Esophagus muscularis mucosa (tissue), 4 donors: ENCODE results near the gene B9D2. TPM values are rescaled to one million over a fixed set of nuclear protein-coding genes. Genes with fewer than 3 reads are reported as not detected.
A peak's percentile ranks its signal among the peaks of the same experiment; 100 is the strongest.

Experiments used
- DNase-seq: peaks from one replicate; pipeline ENCODE4 v3.0.0-alpha.2; 2017; ENCODE audit errors: extremely low spot score
- H3K27ac ChIP-seq, 4 donors: fragments of 200-600 bp; sonication (generic); replicated peaks in 1 of 4; 1 replicate in 3 of 4; 2 replicates in 1 of 4; pipeline ENCODE4 v1.5.1; 2016 to 2019; ENCODE audit warnings: mild to moderate bottlenecking in 1 of 4
- H3K27me3 ChIP-seq, 4 donors: fragments of 200-600 bp; sonication (generic); one replicate each; pipeline versions ENCODE4 v1.5.1 to v1.6.0; 2016 to 2019
- H3K36me3 ChIP-seq, 4 donors: fragments of 200-600 bp; sonication (generic); one replicate each; pipeline ENCODE4 v1.5.1; 2016 to 2019
- H3K4me1 ChIP-seq, 4 donors: fragments of 200-600 bp; sonication (generic); one replicate each; pipeline ENCODE4 v1.5.1; 2016 to 2019
- H3K4me3 ChIP-seq, 4 donors: fragments of 200-600 bp; sonication (generic); 1 replicate in 2 of 4; 2 replicates in 2 of 4; pipeline ENCODE4 v1.5.1; 2016 to 2019; ENCODE audit warnings: mild to moderate bottlenecking in 4 of 4, moderate library complexity in 1 of 4
- H3K9me3 ChIP-seq, 4 donors: fragments of 200-600 bp; sonication (generic); 1 replicate in 3 of 4; 2 replicates in 1 of 4; pipeline ENCODE4 v1.5.1; 2016 to 2019
- EP300 ChIP-seq: sonication (generic); formaldehyde crosslinking; IDR thresholded peaks from one replicate; pipeline ENCODE4 v1.6.1; 2017; ENCODE audit warnings: antibody characterized with exemption
- POLR2A ChIP-seq: fragments of 450-650 bp; IDR thresholded peaks from one replicate; pipeline ENCODE4 v1.6.1; 2017; ENCODE audit warnings: antibody characterized with exemption, moderate library complexity, mild to moderate bottlenecking, low read depth
- POLR2AphosphoS5 ChIP-seq, 2 donors: sonication (generic); formaldehyde crosslinking; IDR thresholded peaks; one replicate each; pipeline ENCODE4 v1.6.1; 2017; ENCODE audit warnings: antibody characterized with exemption in 2 of 2
- WGBS: methylation state at CpG from one replicate; pipeline ENCODE4 v1.1.5; 2018; 5-methylcytosine and 5-hydroxymethylcytosine counted together
- intact Hi-C: fragments of 100-400 bp; cut with DNase I; formaldehyde crosslinking; loops from one replicate; pipeline ENCODE4 v1.15.1; 2023
- total RNA-seq, 4 donors: library from RNA; depleted of rRNA; stranded (reverse); fragments of >200 nt; gene quantifications; one replicate each; pipeline versions ENCODE4 v1.1.0 to v1.2.1, GENCODE V29; 2016
- TF ChIP-seq, protein P1 (sequence below), 3 experiments: fragments of 200-600 bp in 2 of 3; fragments of 450-650 bp in 1 of 3; sonication (generic) in 2 of 3; IDR thresholded peaks; one replicate each; pipeline ENCODE4 v1.5.1; 2017 to 2019; ENCODE audit warnings: antibody characterized with exemption in 3 of 3, mild to moderate bottlenecking in 2 of 3, moderate library complexity in 1 of 3

Gene B9D2
- total RNA-seq, 4 donors from 2014 or later: 4.9 to 9.3 (median 6.9) TPM

DNA sequence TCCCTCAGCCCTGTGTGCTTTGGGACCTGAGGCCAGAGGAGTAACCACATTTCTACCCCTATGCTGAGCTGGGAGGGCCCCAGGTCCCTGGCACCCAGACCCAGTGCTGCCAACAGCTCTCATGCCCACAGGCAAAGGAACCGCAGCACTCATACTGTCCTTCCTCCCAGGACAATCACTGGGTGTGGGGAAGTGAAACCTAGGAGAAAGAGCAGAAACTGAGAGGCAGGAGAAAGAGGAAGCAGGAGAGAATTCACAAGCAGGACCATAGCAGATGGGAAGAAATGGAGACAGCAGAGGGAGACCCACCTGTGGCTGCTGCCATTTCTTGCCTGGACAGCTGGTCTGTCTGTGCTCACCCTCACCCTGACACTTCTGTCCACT is 35.1 kb downstream of the B9D2 start:
- Histone ChIP-seq H3K27ac (peak overlapping the region; percentile 47 to 84 (median 59)), H3K4me1 (peaks cover 47 to 58% (median 51%) of the 10 kb centered on the region in 4 donors)
- intact Hi-C loops: no loop called here

DNA sequence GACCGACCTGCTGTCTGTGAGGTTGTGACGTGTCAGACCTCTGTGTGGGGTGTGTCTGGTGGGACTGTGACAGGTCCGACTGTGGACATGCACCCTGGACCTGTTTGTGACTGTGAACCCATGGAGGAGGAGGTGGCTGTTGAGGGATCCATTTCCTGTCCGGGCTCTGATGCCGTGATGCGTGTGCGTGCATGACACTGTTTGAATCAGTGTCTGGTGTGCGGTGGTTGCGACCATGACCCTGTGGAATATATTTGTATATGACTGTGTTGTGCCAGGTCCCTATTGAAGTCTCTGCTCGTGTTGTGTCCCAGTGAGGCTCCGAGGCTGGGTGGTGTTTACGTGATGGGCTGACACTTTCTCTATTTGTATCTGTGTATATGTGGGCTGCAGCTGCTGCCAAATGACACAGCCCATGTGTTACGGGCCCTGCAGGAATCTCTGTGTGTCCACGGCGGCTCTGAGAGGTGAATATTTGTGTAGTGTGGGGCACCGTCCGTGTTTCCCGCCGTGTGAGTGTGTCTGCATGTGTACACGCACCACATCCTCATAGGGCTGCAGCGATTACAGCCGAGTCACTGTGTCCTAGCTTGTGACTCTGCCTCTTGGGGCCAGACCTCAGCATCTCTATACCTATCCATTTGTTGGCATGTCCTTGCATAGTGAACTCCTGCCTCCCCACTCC is 35.6 kb downstream of the B9D2 start:
- H3K36me3 ChIP-seq: peaks cover 9 to 49% (median 37%) of the 10 kb centered on the region in 4 donors
- H3K27ac ChIP-seq: peak overlapping the region; percentile 47 to 84 (median 59)
- peak overlapping the region in 3 of 4 donors; percentile 22 to 46 (median 29) for H3K4me3 ChIP-seq
- DNase-seq: no peak
- TF ChIP-seq POLR2A (no peak), EP300 (no peak), POLR2AphosphoS5 (IDR thresholded peaks at IDR 0.05) (no peak)
- TF ChIP-seq, protein P1, sequence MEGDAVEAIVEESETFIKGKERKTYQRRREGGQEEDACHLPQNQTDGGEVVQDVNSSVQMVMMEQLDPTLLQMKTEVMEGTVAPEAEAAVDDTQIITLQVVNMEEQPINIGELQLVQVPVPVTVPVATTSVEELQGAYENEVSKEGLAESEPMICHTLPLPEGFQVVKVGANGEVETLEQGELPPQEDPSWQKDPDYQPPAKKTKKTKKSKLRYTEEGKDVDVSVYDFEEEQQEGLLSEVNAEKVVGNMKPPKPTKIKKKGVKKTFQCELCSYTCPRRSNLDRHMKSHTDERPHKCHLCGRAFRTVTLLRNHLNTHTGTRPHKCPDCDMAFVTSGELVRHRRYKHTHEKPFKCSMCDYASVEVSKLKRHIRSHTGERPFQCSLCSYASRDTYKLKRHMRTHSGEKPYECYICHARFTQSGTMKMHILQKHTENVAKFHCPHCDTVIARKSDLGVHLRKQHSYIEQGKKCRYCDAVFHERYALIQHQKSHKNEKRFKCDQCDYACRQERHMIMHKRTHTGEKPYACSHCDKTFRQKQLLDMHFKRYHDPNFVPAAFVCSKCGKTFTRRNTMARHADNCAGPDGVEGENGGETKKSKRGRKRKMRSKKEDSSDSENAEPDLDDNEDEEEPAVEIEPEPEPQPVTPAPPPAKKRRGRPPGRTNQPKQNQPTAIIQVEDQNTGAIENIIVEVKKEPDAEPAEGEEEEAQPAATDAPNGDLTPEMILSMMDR (IDR thresholded peaks at IDR 0.05): no peak
- peaks cover 52 to 63% (median 57%) of the 10 kb centered on the region in 4 donors for H3K4me1 ChIP-seq
- intact Hi-C loops: no loop called here
- H3K27me3 ChIP-seq: no peaks in the 10 kb centered on the region
- 46% methylated on average over 7 of the region's 22 CpGs for WGBS
- no peaks in the 10 kb centered on the region for H3K9me3 ChIP-seq

More for the DNA sequence above, 35.1 kb downstream of the B9D2 start:
- peaks cover 9 to 51% (median 36%) of the 10 kb centered on the region in 4 donors for H3K36me3 ChIP-seq
- H3K4me3 ChIP-seq: no peak overlapping the region
- H3K27me3 ChIP-seq: no peaks in the 10 kb centered on the region
- H3K9me3 ChIP-seq: no peaks in the 10 kb centered on the region
- TF ChIP-seq, protein P1 (IDR thresholded peaks at IDR 0.05): no peak
- TF ChIP-seq POLR2AphosphoS5 (IDR thresholded peaks at IDR 0.05): peak in 1 of 2 donors; percentile 16
- WGBS: 43% methylated on average over 1 of the region's 1 CpG
- no peak for DNase-seq

DNA sequence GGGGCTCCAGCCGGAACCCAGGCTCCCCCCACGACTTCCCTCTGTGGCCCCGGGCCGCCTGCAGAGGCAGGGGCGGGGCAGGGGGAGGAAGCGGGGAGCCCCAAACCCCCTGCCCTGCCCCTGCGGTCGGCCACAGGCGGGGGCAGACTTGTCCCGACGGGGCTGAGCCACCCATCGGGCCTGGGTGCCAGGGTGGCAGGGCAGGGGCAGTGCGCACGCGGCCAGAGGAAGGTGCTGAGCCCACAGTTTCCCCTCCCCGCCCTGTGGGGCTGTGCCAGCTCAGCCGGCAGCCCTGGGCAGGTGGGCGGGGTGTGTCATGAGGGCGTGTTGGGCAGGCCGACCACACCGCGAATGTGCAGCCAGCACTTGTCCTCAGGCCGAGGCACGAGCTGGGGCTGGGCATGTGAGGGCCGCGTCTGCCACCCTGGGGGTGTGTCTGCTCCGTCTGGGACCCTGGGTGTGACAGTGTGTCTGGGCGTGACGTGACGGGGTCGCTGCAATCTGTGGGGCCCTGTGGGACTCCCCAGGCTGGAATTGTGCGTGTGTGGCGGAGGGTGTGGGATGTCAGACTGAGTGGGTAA is 36.3 kb downstream of the B9D2 start:
- Histone ChIP-seq H3K27ac (peak overlapping the region; percentile 47 to 84 (median 59)), H3K36me3 (peaks cover 9 to 53% (median 42%) of the 10 kb centered on the region in 4 donors), H3K4me1 (peaks cover 59 to 69% (median 63%) of the 10 kb centered on the region in 4 donors), H3K9me3 (no peaks in the 10 kb centered on the region), H3K27me3 (no peaks in the 10 kb centered on the region), H3K4me3 (peak overlapping the region; percentile 13 to 46 (median 26))
- peak; percentile 24 to 40 for TF ChIP-seq POLR2AphosphoS5 (IDR thresholded peaks at IDR 0.05)
- no peak for TF ChIP-seq EP300
- no peak for DNase-seq
- intact Hi-C loops: no loop called here
- WGBS: 57% methylated on average over 3 of the region's 33 CpGs

DNA sequence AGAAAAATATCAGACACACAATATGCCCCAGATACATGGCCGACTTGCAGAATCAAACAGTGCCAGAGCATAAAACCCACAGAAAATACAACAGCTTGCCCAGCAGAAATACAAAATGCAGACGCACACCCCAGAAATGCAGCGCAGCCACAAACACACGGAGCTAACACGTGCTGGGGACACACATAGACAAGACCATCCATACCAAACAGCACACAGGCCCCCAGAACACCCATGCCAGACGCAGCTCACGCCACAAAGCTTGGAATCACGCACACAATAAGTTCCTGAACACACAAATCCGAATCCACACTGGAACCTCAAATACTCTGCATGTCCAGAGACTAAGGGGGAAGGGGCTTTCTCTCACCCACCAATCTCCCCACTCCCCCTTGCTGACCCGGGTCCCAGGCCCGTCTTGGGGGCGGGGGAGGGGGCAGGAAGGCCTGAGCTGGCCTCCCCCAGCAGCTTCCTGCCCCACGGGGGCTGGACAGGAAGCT is 36.8 kb downstream of the B9D2 start:
- no peak for DNase-seq
- no peaks in the 10 kb centered on the region for H3K27me3 ChIP-seq
- intact Hi-C loops: no loop called here
- no peak for TF ChIP-seq POLR2A
- no peak for TF ChIP-seq EP300
- no peak for TF ChIP-seq POLR2AphosphoS5 (IDR thresholded peaks at IDR 0.05)
- TF ChIP-seq, protein P1 (IDR thresholded peaks at IDR 0.05): no peak
- peaks cover 8 to 53% (median 44%) of the 10 kb centered on the region in 4 donors for H3K36me3 ChIP-seq
- WGBS: 47% methylated on average over 12 of the region's 13 CpGs
- peak overlapping the region; percentile 47 to 84 (median 59) for H3K27ac ChIP-seq
- peak overlapping the region; percentile 13 to 46 (median 26) for H3K4me3 ChIP-seq
- H3K9me3 ChIP-seq: no peaks in the 10 kb centered on the region
- peaks cover 63 to 75% (median 68%) of the 10 kb centered on the region in 4 donors for H3K4me1 ChIP-seq

DNA sequence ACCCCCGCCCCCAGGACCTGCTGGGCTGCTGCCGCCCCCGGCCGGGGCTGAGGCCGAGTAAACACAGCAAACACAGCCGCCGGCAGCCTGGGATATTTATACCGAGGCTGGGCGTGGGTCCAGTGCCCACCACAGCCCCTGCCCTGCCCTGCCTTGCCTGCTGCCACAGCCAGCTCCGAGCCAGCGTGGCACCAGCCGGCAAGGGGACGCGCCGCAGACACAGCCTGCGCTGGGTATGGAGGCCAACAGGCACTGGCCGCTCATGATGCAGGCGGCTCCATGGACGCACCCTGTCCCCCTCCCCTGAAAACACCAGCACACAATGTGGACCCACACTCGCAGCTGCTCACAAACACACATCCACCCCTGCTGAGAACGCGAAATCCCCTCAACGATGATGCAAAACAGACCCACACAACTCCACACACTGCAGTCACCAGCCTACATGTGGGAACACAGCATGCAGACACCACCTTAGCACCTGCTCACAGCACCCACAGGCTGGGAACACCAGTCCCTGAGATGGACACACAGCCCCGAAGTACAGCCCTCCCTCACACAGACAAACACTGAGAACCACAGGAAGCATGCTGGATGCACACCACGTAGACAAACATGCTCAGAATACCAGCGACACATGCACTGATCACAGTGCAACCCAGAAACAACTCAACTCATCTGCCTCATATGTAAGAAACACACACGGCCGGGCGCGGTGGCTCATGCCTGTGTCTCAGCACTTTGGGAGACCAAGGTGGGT is 37.8 kb downstream of the B9D2 start:
- peak overlapping the region; percentile 78 to 86 (median 84) for H3K27ac ChIP-seq
- DNase-seq: no peak
- H3K27me3 ChIP-seq: no peaks in the 10 kb centered on the region
- no peaks in the 10 kb centered on the region for H3K9me3 ChIP-seq
- 8% methylated on average over 8 of the region's 30 CpGs for WGBS
- no peak for TF ChIP-seq EP300
- no peak for TF ChIP-seq POLR2A
- TF ChIP-seq, protein P1 (IDR thresholded peaks at IDR 0.05): no peak
- no peak for TF ChIP-seq POLR2AphosphoS5 (IDR thresholded peaks at IDR 0.05)
- peak overlapping the region; percentile 40 to 52 (median 46) for H3K4me3 ChIP-seq
- peaks cover 3 to 48% (median 38%) of the 10 kb centered on the region in 4 donors for H3K36me3 ChIP-seq
- peaks cover 72 to 85% (median 78%) of the 10 kb centered on the region in 4 donors for H3K4me1 ChIP-seq
- intact Hi-C loops: no loop called here
